HG03159 (cell line): Measurements from ENCODE around the gene GTF3C5.
"Not testable (repeated sequence)": the region's sequence is repeated elsewhere in the genome, so short reads cannot be mapped to it uniquely, and the experiment has no call there.

ENCODE experiments used
- ATAC-seq: cut with Tn5 transposase; IDR thresholded peaks from one replicate; pipeline ENCODE4 v1.9.1; 2021; ENCODE audit warnings: mild to moderate bottlenecking, moderate library complexity; ENCODE audit not compliant: unreplicated experiment

GTF3C5 gene

GRCh38 chr9:133088146-133088750, 57.5 kb downstream of the GTF3C5 start:
- ATAC-seq: no peak

DNA sequence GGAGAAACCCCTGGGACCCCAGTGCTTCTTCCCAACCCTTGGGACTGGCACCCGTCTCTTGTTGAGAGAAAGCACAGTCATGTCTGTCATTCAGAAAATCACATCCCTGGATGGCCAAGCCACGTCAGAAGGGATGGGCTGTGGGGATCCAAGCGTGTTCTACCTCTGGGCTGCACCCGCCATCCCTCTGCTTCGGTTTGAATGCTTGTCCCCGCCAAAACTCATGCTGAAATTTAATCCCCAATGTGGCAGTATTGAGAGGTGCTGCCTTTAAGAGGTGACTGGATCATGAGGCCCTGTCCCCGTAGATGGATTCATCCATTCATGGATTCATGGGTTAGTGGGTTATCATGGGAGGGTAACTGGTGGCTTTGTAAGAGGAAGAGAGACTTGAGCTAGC, 58.0 kb downstream of the GTF3C5 start:
- no peak for ATAC-seq

GRCh38 chr9:133089271-133089671, 58.5 kb downstream of the GTF3C5 start:
- ATAC-seq: no peak

- ATAC-seq: no peak
Observed at GRCh38 chr9:133090187-133090586, 59.4 kb downstream of the GTF3C5 start.

- no peak for ATAC-seq
Observed at GRCh38 chr9:133090752-133091385, 60.1 kb downstream of the GTF3C5 start.

- not testable (repeated sequence) for ATAC-seq
Observed at GRCh38 chr9:133094351-133094750, 63.6 kb downstream of the GTF3C5 start.

GRCh38 chr9:133094842-133095393, 64.1 kb downstream of the GTF3C5 start:
- no peak for ATAC-seq

DNA sequence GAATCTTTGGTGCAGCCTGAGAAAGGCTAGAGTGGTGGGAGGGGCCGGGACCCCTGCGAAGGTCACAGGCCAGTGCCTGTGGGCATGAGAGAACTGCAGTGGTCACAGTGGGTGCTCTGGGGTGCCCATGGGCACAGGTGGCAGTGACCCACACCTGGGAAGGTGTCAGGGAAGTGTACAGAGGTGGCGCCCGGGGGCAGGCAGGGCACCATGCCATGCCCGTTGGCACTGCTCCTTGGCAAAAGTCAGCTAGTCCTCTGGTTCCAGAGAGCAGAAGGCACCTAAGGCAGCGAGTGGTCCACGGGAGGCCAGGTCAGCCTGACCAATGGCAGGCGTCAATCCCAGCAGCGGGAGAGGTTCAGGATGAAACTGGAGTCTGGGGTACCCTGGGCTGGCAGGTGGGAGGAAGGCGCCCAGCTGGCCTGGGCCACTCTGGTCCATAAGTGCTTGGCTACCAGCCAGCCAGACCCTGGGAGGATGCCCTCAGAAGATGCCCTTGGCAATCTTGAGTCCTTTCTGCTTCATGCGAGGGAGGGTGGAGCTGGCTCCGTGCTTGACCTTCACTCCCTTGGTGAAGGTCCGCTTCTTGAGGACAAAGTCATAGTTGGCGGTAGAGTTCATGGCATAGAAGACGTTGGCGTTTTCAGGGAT, 67.4 kb downstream of the GTF3C5 start:
- no peak for ATAC-seq

- no peak for ATAC-seq
Observed at GRCh38 chr9:133098871-133099270, 68.1 kb downstream of the GTF3C5 start.

DNA sequence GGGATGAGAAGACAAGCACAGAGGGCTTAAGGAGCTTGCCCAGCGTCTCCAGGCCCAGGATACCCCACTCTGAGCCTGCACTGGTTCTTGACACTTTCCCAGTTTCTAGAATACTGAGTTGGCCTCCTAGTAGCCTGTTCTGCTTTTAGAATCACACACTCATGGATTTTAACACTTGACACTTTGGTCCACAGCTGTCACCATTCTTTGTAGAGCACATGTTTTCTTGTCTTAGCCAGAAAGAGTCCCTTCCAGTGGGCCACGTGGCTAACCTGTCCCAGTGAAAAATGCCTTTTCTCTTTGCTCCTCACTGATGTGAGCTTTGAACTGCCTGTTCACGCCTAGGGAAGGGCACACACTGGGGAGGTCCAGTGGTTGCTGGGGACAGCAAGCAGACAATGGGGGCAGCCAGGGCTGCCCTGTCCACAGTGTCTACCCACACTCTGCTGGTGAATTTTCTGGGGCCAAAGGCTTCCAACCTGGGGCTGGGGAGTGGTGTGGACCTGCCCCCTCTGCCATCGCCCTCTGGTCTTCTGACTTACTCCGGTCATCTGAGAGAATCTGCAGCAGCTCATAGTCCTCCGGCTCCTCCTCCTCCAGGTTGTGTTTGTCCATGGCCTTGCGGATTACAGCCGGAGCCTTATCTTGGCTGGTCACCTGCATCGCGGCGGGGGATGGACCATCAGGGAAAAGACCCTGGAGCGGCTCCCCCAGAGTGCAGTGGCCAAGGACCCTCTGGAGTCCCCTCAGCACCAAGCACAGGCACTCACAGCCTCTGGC, 69.1 kb downstream of the GTF3C5 start:
- ATAC-seq: no peak

GRCh38 chr9:133100506-133101355, 69.9 kb downstream of the GTF3C5 start:
- ATAC-seq: no peak

DNA sequence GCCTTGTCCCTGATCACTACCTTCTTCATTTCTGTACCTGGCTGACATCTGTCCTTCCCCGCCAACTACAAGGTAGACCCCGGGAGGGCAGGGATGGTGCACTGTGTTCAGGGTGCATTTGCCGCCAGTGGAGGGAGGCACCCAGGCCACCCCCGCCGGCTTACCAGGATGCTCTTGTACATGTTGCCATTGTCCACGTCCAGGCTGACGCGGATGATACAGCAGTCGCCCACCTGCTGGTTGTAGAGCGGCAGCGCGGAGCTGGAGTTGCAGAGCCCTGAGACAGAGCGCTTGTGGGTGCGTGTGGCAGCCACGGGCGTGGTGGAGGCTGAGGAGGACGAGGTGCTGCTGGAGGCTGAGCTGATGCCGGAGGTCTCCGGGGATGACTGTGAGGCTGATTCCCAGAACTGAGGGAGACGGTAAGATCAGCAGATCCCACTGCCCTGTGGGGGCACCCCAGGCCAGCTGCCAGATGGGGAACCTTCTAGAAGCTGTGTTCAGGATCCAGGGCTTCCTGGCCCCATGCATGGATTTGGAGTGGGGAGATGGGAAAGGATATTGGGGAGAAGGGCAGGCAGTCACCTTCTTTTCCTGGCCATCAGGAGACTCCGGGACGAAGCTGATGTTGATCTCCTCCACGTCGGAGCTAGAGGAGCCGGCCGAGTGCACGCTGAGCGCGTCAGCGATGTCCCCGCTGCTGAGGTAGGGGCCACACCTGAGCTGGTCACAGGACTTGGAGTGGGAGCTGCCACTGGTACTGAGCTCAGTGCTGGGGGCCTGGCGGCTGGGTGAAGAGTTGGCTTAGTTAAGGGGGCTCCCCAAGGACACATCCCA, 70.8 kb downstream of the GTF3C5 start:
- ATAC-seq: no peak

GRCh38 chr9:133102190-133103021, 71.6 kb downstream of the GTF3C5 start:
- ATAC-seq: no peak

DNA sequence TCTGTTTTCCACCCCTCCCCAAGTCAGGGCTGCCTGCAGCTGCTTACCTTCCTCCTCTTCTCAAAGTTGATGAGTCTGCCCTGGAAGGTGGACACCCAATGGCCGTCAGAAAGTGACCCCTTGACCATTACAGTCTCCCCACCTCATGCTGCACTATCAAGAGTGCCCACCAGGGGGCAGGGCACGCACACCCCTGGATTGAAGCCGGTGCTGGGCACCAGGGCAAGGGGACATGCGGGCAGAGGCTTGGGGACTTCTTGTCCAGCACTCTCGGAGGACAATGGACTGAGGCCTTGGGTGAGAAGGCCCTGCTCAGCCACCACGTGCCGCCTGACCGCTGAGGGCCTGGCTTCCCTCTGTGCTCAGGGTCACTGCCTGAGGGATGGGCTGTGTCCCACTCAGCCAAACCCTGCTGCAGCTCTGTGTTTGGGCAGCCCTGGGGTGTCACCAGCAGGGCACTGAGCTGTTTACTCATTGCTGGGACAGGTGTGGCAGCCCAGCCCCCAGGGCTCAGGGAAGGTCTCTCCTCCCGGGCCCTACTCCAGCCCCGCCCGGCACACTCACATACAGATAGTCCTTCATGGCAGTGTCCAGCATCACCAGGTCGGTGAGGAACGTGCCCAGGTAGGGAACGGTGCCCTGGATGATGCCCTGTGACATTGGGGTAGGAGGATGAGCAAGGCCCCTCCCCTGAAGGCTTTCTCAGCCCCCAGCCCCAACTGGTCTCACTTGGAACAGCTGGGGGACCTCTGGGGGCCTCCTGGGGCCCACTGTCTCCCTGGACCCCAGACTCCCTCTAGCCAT, 72.6 kb downstream of the GTF3C5 start:
- no peak for ATAC-seq

- no peak for ATAC-seq
Observed at GRCh38 chr9:133103987-133104505, 73.2 kb downstream of the GTF3C5 start.

- ATAC-seq: no peak
Observed at GRCh38 chr9:133104718-133105460, 74.1 kb downstream of the GTF3C5 start.

DNA sequence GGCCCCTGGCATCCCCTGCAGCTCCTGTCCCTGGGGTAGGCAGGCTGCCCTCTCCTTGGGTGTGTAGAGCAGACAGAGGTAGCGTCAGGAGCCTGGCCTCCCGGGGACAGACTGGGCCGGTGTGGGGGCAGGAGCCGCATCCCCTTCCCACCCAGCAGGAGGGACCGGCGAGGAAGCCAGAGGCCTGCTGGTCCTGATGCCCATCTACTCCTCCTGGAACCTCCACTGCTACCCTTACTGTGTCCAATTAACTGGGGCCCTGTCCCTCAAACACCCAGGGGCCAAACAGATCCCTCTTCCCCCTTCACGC, 74.6 kb downstream of the GTF3C5 start:
- ATAC-seq: no peak
